HEK293 (cell line): ENCODE results near the gene HSPA14.
A peak's percentile ranks its signal among the peaks of the same experiment; 100 is the strongest.

Source experiments
- GLI2 ChIP-seq: fragments of 450-650 bp; formaldehyde crosslinking; IDR thresholded peaks from 2 replicates; pipeline ENCODE4; 2017; ENCODE audit warnings: missing biosample characterization, missing genetic modification characterization, low read depth, borderline replicate concordance
- GLI4 ChIP-seq: fragments of 450-650 bp; formaldehyde crosslinking; IDR thresholded peaks from 2 replicates; pipeline ENCODE4 v1.5.1; 2016; ENCODE audit warnings: missing biosample characterization, missing genetic modification characterization
- IKZF3 ChIP-seq: fragments of 450-650 bp; IDR thresholded peaks from 2 replicates; pipeline ENCODE4 v1.5.0; 2018; ENCODE audit warnings: missing biosample characterization, mild to moderate bottlenecking, missing genetic modification characterization, moderate library complexity
- MEIS1 ChIP-seq: sonication (generic); formaldehyde crosslinking; IDR thresholded peaks from 2 replicates; pipeline ENCODE4 v1.8.1; 2022; ENCODE audit warnings: missing genetic modification reagents, mild to moderate bottlenecking, borderline replicate concordance
- SP3 ChIP-seq: fragments of 450-650 bp; formaldehyde crosslinking; IDR thresholded peaks from 2 replicates; pipeline ENCODE4 v1.5.1; 2016; ENCODE audit warnings: missing biosample characterization, missing genetic modification characterization
- SP7 ChIP-seq: fragments of 450-650 bp; formaldehyde crosslinking; IDR thresholded peaks from 2 replicates; pipeline ENCODE4 v1.5.1; 2016; ENCODE audit warnings: missing biosample characterization, missing genetic modification characterization
- YY1 ChIP-seq: fragments of 450-650 bp; formaldehyde crosslinking; IDR thresholded peaks from 2 replicates; pipeline ENCODE4 v1.5.1; 2018; ENCODE audit warnings: missing biosample characterization, missing genetic modification characterization
- YY2 ChIP-seq: fragments of 450-650 bp; formaldehyde crosslinking; IDR thresholded peaks from 2 replicates; pipeline ENCODE4 v1.5.1; 2016; ENCODE audit warnings: missing biosample characterization, missing genetic modification characterization
- ZFP41 ChIP-seq: fragments of 450-650 bp; formaldehyde crosslinking; IDR thresholded peaks from 2 replicates; pipeline ENCODE4 v1.5.1; 2016; ENCODE audit warnings: missing biosample characterization, missing genetic modification characterization, borderline replicate concordance
- ZNF10 ChIP-seq: fragments of 450-650 bp; formaldehyde crosslinking; IDR thresholded peaks from 2 replicates; pipeline ENCODE4 v1.5.1; 2017; ENCODE audit warnings: missing biosample characterization, missing genetic modification characterization
- ZNF133 ChIP-seq: fragments of 450-650 bp; formaldehyde crosslinking; IDR thresholded peaks from 2 replicates; pipeline ENCODE4 v1.5.1; 2016; ENCODE audit warnings: missing biosample characterization, missing genetic modification characterization
- ZNF169 ChIP-seq: fragments of 450-650 bp; formaldehyde crosslinking; IDR thresholded peaks from 2 replicates; pipeline ENCODE4 v1.5.1; 2016; ENCODE audit warnings: missing biosample characterization, missing genetic modification characterization
- ZNF184 ChIP-seq: fragments of 450-650 bp; IDR thresholded peaks from 2 replicates; pipeline ENCODE4 v1.5.1; 2018; ENCODE audit warnings: missing biosample characterization, mild to moderate bottlenecking, missing genetic modification characterization
- ZNF354C ChIP-seq: fragments of 450-650 bp; formaldehyde crosslinking; IDR thresholded peaks from 2 replicates; pipeline ENCODE4 v1.5.1; 2016; ENCODE audit warnings: missing biosample characterization, missing genetic modification characterization, low read depth, borderline replicate concordance
- ZNF366 ChIP-seq: fragments of 450-650 bp; formaldehyde crosslinking; conservative IDR thresholded peaks from 2 replicates; pipeline ENCODE4 v1.5.1; 2016; ENCODE audit warnings: missing biosample characterization, missing genetic modification characterization
- ZNF416 ChIP-seq: fragments of 450-650 bp; formaldehyde crosslinking; IDR thresholded peaks from 2 replicates; pipeline ENCODE4 v1.5.1; 2016; ENCODE audit warnings: missing biosample characterization, missing genetic modification characterization
- ZNF423 ChIP-seq: fragments of 450-650 bp; formaldehyde crosslinking; IDR thresholded peaks from 2 replicates; pipeline ENCODE4 v1.5.1; 2016; ENCODE audit warnings: missing biosample characterization, missing genetic modification characterization
- ZNF521 ChIP-seq: fragments of 450-650 bp; formaldehyde crosslinking; IDR thresholded peaks from 2 replicates; pipeline ENCODE4 v1.5.1; 2017; ENCODE audit warnings: missing biosample characterization, mild to moderate bottlenecking, missing genetic modification characterization
- ZNF529 ChIP-seq: fragments of 450-650 bp; formaldehyde crosslinking; IDR thresholded peaks from 2 replicates; pipeline ENCODE4 v1.5.1; 2017; ENCODE audit warnings: missing genetic modification characterization, missing biosample characterization; ENCODE audit not compliant: insufficient replicate concordance
- ZNF530 ChIP-seq: fragments of 450-650 bp; formaldehyde crosslinking; IDR thresholded peaks from 2 replicates; pipeline ENCODE4 v1.5.1; 2016; ENCODE audit warnings: low read depth, missing biosample characterization, missing genetic modification characterization
- ZNF549 ChIP-seq: fragments of 450-650 bp; IDR thresholded peaks from 2 replicates; pipeline ENCODE4 v1.5.1; 2018; ENCODE audit warnings: missing biosample characterization, missing genetic modification characterization, mild to moderate bottlenecking, inconsistent platforms, moderate library complexity
- ZNF596 ChIP-seq: fragments of 450-650 bp; IDR thresholded peaks from 2 replicates; pipeline ENCODE4 v1.5.0; 2018; ENCODE audit warnings: missing biosample characterization, mild to moderate bottlenecking, missing genetic modification characterization, moderate library complexity
- ZNF610 ChIP-seq: fragments of 450-650 bp; formaldehyde crosslinking; IDR thresholded peaks from 2 replicates; pipeline ENCODE4 v1.5.1; 2016; ENCODE audit warnings: missing biosample characterization, missing genetic modification characterization, borderline replicate concordance
- ZNF623 ChIP-seq: fragments of 450-650 bp; formaldehyde crosslinking; IDR thresholded peaks from 2 replicates; pipeline ENCODE4 v1.5.1; 2016; ENCODE audit warnings: missing biosample characterization, missing genetic modification characterization
- ZNF624 ChIP-seq: fragments of 450-650 bp; formaldehyde crosslinking; IDR thresholded peaks from 2 replicates; pipeline ENCODE4 v1.5.1; 2017; ENCODE audit warnings: missing biosample characterization, missing genetic modification characterization
- ZNF677 ChIP-seq: fragments of 450-650 bp; IDR thresholded peaks from 2 replicates; pipeline ENCODE4 v1.5.0; 2018; ENCODE audit warnings: missing biosample characterization, mild to moderate bottlenecking, missing genetic modification characterization, moderate library complexity
- ZNF792 ChIP-seq: fragments of 450-650 bp; formaldehyde crosslinking; IDR thresholded peaks from 2 replicates; pipeline ENCODE4 v1.5.1; 2016; ENCODE audit warnings: missing biosample characterization, missing genetic modification characterization
- TF ChIP-seq, protein P1 (sequence below): fragments of 450-650 bp; formaldehyde crosslinking; IDR thresholded peaks from 2 replicates; pipeline ENCODE4 v1.5.1; 2016; ENCODE audit warnings: missing biosample characterization, missing genetic modification characterization, borderline replicate concordance
- TF ChIP-seq, protein P2 (sequence below): fragments of 450-650 bp; IDR thresholded peaks from 2 replicates; pipeline ENCODE4 v1.5.1; 2018; ENCODE audit warnings: missing biosample characterization, missing genetic modification characterization
- TF ChIP-seq, protein P3 (sequence below): fragments of 450-650 bp; formaldehyde crosslinking; IDR thresholded peaks from 2 replicates; pipeline ENCODE4 v1.5.1; 2016; ENCODE audit warnings: missing biosample characterization, missing genetic modification characterization
- TF ChIP-seq, protein P4 (sequence below): fragments of 450-650 bp; formaldehyde crosslinking; IDR thresholded peaks from 2 replicates; pipeline ENCODE4 v1.5.1; 2016; ENCODE audit warnings: missing biosample characterization, missing genetic modification characterization
- TF ChIP-seq, protein P5 (sequence below): fragments of 450-650 bp; formaldehyde crosslinking; IDR thresholded peaks from 2 replicates; pipeline ENCODE4 v1.5.1; 2016; ENCODE audit warnings: missing biosample characterization, missing genetic modification characterization

The HSPA14 gene

DNA sequence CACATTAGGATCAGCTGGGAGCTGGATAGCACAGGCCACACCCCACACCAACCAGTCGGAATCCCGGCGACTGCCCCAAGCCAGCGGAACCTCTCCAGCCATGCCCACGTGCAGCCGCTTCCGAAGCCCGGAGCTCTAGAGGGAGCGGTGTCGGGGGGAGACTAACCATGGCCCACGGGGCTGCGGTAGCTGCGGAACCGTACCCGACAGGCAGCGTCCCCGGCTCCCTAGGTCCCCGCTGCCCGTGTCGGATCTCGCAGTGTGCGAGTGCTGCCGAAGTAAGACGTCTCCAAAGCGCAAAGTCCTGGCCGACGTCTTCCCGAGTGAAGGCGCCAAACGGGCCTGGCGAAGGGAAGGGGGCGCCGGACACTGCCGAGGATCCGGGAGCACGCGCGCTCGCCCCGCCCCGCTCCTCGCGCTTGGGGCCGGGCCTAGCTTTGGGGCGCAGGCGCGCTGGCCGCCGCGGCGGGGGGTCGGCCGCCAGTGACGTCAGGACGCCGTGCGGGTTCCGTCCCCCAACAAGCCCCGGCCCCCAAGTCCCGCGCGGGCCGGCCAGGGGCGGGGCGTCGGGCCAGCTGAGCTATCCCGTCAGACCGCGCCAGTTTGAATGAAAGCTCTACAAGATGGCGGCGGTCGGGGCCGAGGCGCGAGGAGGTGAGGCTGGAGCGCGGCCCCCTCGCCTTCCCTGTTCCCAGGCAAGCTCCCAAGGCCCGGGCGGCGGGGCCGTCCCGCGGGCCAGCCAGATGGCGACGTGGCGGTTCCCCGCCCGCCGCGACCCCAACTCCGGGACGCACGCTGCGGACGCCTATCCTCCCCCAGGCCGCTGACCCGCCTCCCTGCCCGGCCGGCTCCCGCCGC, 40.4 kb downstream of the HSPA14 start, which contains the start of gene SUV39H2 (continued):
- TF ChIP-seq, protein P1, sequence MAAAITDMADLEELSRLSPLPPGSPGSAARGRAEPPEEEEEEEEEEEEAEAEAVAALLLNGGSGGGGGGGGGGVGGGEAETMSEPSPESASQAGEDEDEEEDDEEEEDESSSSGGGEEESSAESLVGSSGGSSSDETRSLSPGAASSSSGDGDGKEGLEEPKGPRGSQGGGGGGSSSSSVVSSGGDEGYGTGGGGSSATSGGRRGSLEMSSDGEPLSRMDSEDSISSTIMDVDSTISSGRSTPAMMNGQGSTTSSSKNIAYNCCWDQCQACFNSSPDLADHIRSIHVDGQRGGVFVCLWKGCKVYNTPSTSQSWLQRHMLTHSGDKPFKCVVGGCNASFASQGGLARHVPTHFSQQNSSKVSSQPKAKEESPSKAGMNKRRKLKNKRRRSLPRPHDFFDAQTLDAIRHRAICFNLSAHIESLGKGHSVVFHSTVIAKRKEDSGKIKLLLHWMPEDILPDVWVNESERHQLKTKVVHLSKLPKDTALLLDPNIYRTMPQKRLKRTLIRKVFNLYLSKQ (tag by site-specific recombination) = no peak
- TF ChIP-seq, protein P2, sequence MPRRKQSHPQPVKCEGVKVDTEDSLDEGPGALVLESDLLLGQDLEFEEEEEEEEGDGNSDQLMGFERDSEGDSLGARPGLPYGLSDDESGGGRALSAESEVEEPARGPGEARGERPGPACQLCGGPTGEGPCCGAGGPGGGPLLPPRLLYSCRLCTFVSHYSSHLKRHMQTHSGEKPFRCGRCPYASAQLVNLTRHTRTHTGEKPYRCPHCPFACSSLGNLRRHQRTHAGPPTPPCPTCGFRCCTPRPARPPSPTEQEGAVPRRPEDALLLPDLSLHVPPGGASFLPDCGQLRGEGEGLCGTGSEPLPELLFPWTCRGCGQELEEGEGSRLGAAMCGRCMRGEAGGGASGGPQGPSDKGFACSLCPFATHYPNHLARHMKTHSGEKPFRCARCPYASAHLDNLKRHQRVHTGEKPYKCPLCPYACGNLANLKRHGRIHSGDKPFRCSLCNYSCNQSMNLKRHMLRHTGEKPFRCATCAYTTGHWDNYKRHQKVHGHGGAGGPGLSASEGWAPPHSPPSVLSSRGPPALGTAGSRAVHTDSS (tag by site-specific recombination) = no peak
- TF ChIP-seq GLI4 (tag by site-specific recombination) (no peak), ZFP41 (tag by site-specific recombination) (no peak), ZNF529 (tag by site-specific recombination) (no peak), ZNF623 (no peak; the same call in 1 of the 2 replicates), ZNF169 (tag by site-specific recombination) (no peak), GLI2 (tag by site-specific recombination) (no peak), ZNF596 (tag by site-specific recombination) (no peak), ZNF792 (no peak), ZNF184 (tag by site-specific recombination) (no peak), ZNF133 (tag by site-specific recombination) (no peak), SP3 (peak; percentile 32; the same call in 1 of the 2 replicates), YY1 (tag by site-specific recombination) (peak; percentile 88), ZNF366 (no peak), ZNF610 (peak; percentile 73; the same call in 1 of the 2 replicates), ZNF10 (peak; percentile 76), ZNF624 (tag by site-specific recombination) (no peak), ZNF354C (tag by site-specific recombination) (no peak), ZNF416 (tag by site-specific recombination) (no peak), ZNF521 (no peak), ZNF549 (no peak), SP7 (peak; percentile 83), YY2 (tag by site-specific recombination) (peak; percentile 70), ZNF423 (tag by site-specific recombination) (no peak), ZNF530 (tag by site-specific recombination) (no peak), MEIS1 (CRISPR knock-in tag) (no peak), ZNF677 (0 out of 2 replicates have a peak, but pooled peaks have one; percentile 3), IKZF3 (tag by site-specific recombination) (peak; percentile 78)
- TF ChIP-seq, protein P3, sequence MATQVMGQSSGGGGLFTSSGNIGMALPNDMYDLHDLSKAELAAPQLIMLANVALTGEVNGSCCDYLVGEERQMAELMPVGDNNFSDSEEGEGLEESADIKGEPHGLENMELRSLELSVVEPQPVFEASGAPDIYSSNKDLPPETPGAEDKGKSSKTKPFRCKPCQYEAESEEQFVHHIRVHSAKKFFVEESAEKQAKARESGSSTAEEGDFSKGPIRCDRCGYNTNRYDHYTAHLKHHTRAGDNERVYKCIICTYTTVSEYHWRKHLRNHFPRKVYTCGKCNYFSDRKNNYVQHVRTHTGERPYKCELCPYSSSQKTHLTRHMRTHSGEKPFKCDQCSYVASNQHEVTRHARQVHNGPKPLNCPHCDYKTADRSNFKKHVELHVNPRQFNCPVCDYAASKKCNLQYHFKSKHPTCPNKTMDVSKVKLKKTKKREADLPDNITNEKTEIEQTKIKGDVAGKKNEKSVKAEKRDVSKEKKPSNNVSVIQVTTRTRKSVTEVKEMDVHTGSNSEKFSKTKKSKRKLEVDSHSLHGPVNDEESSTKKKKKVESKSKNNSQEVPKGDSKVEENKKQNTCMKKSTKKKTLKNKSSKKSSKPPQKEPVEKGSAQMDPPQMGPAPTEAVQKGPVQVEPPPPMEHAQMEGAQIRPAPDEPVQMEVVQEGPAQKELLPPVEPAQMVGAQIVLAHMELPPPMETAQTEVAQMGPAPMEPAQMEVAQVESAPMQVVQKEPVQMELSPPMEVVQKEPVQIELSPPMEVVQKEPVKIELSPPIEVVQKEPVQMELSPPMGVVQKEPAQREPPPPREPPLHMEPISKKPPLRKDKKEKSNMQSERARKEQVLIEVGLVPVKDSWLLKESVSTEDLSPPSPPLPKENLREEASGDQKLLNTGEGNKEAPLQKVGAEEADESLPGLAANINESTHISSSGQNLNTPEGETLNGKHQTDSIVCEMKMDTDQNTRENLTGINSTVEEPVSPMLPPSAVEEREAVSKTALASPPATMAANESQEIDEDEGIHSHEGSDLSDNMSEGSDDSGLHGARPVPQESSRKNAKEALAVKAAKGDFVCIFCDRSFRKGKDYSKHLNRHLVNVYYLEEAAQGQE (tag by site-specific recombination) = peak; percentile 90
- TF ChIP-seq, protein P4, sequence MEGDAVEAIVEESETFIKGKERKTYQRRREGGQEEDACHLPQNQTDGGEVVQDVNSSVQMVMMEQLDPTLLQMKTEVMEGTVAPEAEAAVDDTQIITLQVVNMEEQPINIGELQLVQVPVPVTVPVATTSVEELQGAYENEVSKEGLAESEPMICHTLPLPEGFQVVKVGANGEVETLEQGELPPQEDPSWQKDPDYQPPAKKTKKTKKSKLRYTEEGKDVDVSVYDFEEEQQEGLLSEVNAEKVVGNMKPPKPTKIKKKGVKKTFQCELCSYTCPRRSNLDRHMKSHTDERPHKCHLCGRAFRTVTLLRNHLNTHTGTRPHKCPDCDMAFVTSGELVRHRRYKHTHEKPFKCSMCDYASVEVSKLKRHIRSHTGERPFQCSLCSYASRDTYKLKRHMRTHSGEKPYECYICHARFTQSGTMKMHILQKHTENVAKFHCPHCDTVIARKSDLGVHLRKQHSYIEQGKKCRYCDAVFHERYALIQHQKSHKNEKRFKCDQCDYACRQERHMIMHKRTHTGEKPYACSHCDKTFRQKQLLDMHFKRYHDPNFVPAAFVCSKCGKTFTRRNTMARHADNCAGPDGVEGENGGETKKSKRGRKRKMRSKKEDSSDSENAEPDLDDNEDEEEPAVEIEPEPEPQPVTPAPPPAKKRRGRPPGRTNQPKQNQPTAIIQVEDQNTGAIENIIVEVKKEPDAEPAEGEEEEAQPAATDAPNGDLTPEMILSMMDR (tag by site-specific recombination) = no peak
- TF ChIP-seq, protein P5, sequence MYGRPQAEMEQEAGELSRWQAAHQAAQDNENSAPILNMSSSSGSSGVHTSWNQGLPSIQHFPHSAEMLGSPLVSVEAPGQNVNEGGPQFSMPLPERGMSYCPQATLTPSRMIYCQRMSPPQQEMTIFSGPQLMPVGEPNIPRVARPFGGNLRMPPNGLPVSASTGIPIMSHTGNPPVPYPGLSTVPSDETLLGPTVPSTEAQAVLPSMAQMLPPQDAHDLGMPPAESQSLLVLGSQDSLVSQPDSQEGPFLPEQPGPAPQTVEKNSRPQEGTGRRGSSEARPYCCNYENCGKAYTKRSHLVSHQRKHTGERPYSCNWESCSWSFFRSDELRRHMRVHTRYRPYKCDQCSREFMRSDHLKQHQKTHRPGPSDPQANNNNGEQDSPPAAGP (tag by site-specific recombination) = peak; percentile 46
